Omental fat pad (tissue), 4 donors: ENCODE results near the gene CCDC15. TPM values are rescaled to one million over a fixed set of nuclear protein-coding genes. Genes with fewer than 3 reads are reported as not detected.
"Not testable (repeated sequence)": the region's sequence is repeated elsewhere in the genome, so short reads cannot be mapped to it uniquely, and the experiment has no call there.

Source experiments
- ATAC-seq: fragments of 150-250 bp; one replicate; pipeline ENCODE4 v1.9.1; 2016; ENCODE audit warnings: mild to moderate bottlenecking, moderate library complexity; ENCODE audit not compliant: low FRiP score
- DNase-seq: peaks from one replicate; pipeline ENCODE4 v3.0.0-alpha.2; 2019; ENCODE audit warnings: low spot score
- total RNA-seq, 4 donors: library from RNA; depleted of rRNA; stranded (reverse); fragments of >200 nt; gene quantifications; one replicate each; pipeline ENCODE4 v1.1.0, GENCODE V29; 2016
- TF ChIP-seq, protein P1 (sequence below), 3 donors: fragments of 450-650 bp; IDR thresholded peaks; one replicate each; pipeline ENCODE4 v1.5.1; 2016 to 2017; ENCODE audit warnings: antibody characterized with exemption in 3 of 3, mild to moderate bottlenecking in 3 of 3, moderate library complexity in 2 of 3

Gene CCDC15
- total RNA-seq, 4 donors from 2014 or later = 0.88 to 2.4 (median 1.1) TPM

DNA sequence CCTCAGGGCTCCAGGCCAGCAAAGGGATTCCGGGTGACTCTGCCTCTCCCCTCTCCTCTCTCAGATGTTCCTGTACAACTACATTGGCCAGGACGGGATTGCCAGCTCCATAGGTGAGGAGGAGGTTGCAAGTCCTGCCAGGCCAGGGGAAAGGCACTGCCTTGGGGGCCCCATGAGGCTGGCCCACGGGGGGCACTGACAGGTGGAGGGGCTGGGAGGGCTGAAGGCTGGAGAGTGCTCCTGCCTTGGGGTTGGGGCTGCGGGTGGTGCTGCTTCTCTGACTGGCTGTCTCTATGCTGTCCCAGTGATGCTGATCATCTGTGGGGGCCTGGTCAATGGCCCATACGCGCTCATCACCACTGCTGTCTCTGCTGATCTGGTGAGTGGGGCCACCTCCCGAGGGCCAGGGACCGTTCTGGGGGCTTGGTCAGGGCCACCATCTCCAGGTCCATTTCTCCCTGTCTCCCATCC lies 130.8 kb downstream of the CCDC15 start:
- ATAC-seq (no peak), DNase-seq (no peak)
- TF ChIP-seq, protein P1, sequence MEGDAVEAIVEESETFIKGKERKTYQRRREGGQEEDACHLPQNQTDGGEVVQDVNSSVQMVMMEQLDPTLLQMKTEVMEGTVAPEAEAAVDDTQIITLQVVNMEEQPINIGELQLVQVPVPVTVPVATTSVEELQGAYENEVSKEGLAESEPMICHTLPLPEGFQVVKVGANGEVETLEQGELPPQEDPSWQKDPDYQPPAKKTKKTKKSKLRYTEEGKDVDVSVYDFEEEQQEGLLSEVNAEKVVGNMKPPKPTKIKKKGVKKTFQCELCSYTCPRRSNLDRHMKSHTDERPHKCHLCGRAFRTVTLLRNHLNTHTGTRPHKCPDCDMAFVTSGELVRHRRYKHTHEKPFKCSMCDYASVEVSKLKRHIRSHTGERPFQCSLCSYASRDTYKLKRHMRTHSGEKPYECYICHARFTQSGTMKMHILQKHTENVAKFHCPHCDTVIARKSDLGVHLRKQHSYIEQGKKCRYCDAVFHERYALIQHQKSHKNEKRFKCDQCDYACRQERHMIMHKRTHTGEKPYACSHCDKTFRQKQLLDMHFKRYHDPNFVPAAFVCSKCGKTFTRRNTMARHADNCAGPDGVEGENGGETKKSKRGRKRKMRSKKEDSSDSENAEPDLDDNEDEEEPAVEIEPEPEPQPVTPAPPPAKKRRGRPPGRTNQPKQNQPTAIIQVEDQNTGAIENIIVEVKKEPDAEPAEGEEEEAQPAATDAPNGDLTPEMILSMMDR (IDR thresholded peaks at IDR 0.05) = no peak

DNA sequence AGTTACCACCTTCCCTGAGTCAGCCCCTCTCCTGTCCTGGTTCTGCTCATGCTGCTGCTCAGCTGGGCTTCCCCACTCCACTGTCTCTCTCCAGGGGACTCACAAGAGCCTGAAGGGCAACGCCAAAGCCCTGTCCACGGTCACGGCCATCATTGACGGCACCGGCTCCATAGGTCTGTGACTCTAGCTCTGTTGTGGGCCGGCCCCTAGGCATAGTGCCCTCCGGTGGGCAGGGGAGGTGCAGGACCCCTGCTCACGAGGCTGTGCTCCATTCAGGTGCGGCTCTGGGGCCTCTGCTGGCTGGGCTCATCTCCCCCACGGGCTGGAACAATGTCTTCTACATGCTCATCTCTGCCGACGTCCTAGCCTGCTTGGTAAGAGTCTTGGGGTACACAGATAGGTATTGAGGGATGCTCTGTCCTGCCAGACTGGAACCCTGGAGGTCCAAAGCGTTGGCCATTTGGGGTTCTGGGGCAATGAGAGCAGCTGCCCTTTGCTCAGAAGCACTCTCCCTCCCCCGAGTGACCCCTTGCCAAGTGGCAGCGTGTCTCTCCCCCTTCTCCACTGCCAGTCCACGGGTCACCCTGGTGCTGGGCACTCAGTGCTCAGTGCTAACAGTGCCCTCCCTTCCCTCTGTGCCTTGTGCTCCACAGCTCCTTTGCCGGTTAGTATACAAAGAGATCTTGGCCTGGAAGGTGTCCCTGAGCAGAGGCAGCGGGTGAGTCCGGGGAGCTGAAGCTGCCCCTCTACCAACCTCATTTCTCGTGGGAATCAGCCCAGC lies 131.5 kb downstream of the CCDC15 start:
- ATAC-seq = no peak
- TF ChIP-seq, protein P1 (IDR thresholded peaks at IDR 0.05) = no peak
- DNase-seq = no peak

DNA sequence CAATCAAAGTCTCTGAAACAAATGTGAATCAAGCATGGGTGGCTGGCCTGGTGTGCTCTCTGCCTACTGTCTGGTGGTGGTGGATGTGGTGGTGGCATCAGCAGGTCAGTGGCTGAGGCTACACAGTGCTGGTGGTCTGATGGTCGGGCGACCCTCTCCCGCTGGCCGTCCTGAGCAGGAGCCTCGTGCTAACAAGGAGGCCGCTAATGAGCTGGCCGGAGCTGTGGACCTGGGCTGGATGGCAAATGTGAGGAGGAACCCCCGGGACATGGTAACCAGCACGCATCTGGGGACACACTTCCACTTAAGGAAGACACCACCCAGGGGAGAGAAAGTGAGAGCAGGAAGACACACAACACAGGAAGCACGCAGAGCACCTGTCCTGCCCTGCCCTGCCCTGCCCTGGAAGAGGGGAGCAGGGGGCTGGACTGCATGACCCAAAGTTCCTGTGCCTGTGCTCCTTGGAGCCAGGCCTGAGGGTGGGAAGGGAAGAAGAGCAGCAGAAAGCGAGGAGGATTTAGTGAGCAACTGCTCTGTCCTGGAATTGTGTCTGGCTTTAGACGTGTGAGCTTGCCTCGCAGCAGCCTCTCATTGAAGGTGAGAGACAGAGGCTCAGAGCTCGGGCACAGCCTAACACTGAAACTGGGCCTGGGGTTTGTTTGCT lies 132.8 kb downstream of the CCDC15 start:
- DNase-seq (no peak), ATAC-seq (no peak)
- TF ChIP-seq, protein P1 (IDR thresholded peaks at IDR 0.05) = no peak

DNA sequence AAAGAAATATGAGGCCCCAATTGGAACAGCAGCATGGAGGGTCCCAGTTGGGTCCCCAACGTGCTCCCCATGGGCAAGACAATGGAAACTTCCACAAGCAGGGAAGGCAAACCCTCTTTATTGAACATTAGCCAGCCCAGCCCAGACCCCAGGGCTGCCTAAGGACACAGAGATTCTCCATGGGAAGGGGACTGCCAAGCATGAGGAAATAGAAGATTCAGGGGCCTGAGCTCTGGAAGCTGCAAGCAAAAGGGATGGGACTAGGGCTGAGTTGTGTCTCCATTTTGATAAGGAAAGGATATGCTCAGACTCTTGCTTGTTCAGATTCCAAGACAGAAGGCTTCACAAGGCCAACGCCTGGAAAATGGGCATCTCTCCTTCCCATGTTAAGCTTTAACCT lies 134.1 kb downstream of the CCDC15 start:
- DNase-seq (no peak), ATAC-seq (no peak)
- TF ChIP-seq, protein P1 (IDR thresholded peaks at IDR 0.05) = no peak

DNA sequence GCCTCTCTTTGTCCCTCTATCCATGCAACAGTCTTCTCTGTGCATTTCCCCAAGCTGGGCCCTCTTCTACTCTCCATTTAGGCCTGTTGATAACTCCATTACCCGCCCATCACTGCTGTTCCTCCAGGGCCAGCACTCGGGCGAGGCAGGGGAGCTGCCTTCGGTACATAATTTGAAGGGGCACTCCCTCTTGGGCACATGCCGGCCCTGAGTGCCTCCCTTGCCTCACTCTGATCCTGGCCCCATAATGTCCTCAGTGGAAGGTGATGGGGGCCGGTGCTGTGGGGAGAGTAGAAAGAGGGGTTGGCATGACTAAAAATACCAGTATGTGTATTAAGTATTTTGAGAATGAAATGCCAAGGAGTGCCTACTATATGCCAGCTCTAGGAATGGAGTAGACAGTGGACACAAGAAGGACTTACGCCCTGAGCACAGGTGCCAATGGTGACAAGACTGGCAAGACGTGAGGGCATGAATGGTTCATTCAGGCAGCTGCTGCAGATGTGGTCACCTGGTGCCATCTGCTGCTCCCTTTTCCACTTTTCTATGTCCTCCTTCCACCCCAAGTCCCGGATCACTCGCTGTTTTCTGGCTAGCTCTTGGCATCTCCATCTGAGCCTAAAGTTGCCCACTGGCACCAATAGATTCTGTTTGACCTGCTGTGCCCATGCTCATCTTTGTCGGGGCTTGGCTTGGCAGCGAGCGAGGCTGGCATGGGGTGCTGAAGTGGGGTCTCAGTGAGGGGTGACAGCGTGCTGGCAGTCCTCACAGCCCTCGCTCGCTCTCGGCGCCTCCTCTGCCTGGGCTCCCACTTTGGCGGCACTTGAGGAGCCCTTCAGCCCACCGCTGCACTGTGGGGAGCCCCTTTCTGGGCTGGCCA lies 134.8 kb downstream of the CCDC15 start:
- DNase-seq (no peak), ATAC-seq (no peak)
- TF ChIP-seq, protein P1 (IDR thresholded peaks at IDR 0.05) = no peak

DNA sequence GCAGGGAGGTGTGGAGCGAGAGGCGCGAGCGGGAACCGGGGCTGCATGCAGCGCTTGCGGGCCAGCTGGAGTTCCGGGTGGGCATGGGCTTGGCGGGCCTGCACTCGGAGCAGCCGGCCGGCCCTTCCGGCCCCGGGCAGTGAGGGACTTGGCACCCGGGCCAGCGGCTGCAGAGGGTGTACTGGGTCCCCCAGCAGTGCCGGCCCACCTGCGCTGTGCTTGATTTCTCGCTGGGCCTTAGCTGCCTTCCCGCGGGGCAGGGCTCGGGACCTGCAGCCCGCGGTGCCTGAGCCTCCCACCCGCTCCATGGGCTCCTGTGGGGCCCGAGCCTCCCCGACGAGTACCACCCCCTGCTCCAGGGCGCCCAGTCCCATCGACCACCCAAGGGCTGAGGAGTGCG lies 135.5 kb downstream of the CCDC15 start:
- not testable (repeated sequence) for DNase-seq, ATAC-seq

DNA sequence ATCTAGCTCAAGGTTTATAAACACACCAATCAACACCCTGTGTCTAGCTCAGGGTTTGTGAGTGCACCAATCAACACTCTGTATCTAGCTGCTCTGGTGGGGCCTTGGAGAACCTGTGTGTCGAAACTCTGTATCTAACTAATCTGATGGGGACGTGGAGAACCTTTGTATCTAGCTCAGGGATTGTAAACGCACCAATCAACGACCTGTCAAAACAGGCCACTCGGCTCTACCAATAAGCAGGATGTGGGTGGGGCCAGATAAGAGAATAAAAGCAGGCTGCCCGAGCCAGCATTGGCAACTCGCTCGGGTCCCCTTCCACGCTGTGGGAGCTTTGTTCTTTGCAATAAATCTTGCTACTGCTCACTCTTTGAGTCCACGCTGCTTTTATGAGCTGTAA lies 136.1 kb downstream of the CCDC15 start:
- ATAC-seq, DNase-seq: not testable (repeated sequence)
